ELF-1 (cell line): ENCODE measurements around the gene SAMD4A.
"Not testable (repeated sequence)": the region's sequence is repeated elsewhere in the genome, so short reads cannot be mapped to it uniquely, and the experiment has no call there.

ENCODE experiments used
- DNase-seq: peaks from one replicate; pipeline ENCODE4 v3.0.0-alpha.2; 2016; ENCODE audit warnings: low read depth, low spot score

The SAMD4A gene

GRCh38 chr14:54597795-54598443, 31.0 kb downstream of the SAMD4A start:
- DNase-seq: no peak

GRCh38 chr14:54599966-54600716, 33.2 kb downstream of the SAMD4A start:
- DNase-seq: no peak

GRCh38 chr14:54600717-54601109, 33.8 kb downstream of the SAMD4A start:
- DNase-seq: peak; percentile 37

GRCh38 chr14:54603362-54603761, 36.4 kb downstream of the SAMD4A start:
- DNase-seq: no peak

- DNase-seq: peak; percentile 43
Observed at GRCh38 chr14:54606178-54606577, 39.2 kb downstream of the SAMD4A start.

GRCh38 chr14:54606631-54607133, 39.8 kb downstream of the SAMD4A start:
- no peak for DNase-seq

GRCh38 chr14:54609576-54609975, 42.6 kb downstream of the SAMD4A start:
- no peak for DNase-seq

GRCh38 chr14:54610051-54610977, 43.4 kb downstream of the SAMD4A start:
- DNase-seq: no peak

- DNase-seq: no peak
Observed at GRCh38 chr14:54614296-54614695, 47.4 kb downstream of the SAMD4A start.

GRCh38 chr14:54617467-54617866, 50.5 kb downstream of the SAMD4A start:
- DNase-seq: no peak

GRCh38 chr14:54621686-54622085, 54.8 kb downstream of the SAMD4A start:
- DNase-seq: no peak

GRCh38 chr14:54622192-54622958, 55.4 kb downstream of the SAMD4A start:
- DNase-seq: no peak

GRCh38 chr14:54623279-54624004, 56.5 kb downstream of the SAMD4A start:
- no peak for DNase-seq

- DNase-seq: not testable (repeated sequence)
Observed at GRCh38 chr14:54624005-54624358, 57.1 kb downstream of the SAMD4A start.

GRCh38 chr14:54625112-54625511, 58.2 kb downstream of the SAMD4A start:
- no peak for DNase-seq

GRCh38 chr14:54627219-54627539, 60.3 kb downstream of the SAMD4A start:
- DNase-seq: no peak

GRCh38 chr14:54627540-54628363, 60.8 kb downstream of the SAMD4A start:
- no peak for DNase-seq

GRCh38 chr14:54629183-54629582, 62.3 kb downstream of the SAMD4A start:
- DNase-seq: no peak

GRCh38 chr14:54629635-54630360, 62.9 kb downstream of the SAMD4A start:
- no peak for DNase-seq
